Measurements from ENCODE around the gene PCGF6.

Gene PCGF6

GRCh38 chr10:103307594-103307993 lies 43.3 kb downstream of the PCGF6 start:
- no peak for TF ChIP-seq CTCF (IDR thresholded peaks at IDR 0.05; ENCODE audit: extremely low read depth, missing control alignments)

GRCh38 chr10:103295374-103296015 lies 55.4 kb downstream of the PCGF6 start:
- DNase-seq (ENCODE audit: low spot score): no peak
- no peak for TF ChIP-seq CTCF (IDR thresholded peaks at IDR 0.05; ENCODE audit: extremely low read depth, missing control alignments)

More at GRCh38 chr10:103307594-103307993, 43.3 kb downstream of the PCGF6 start:
- DNase-seq (ENCODE audit: low spot score): no peak

GRCh38 chr10:103291588-103291987 lies 59.4 kb downstream of the PCGF6 start:
- no peak for DNase-seq (ENCODE audit: low spot score)

GRCh38 chr10:103287992-103288391 lies 62.9 kb downstream of the PCGF6 start:
- no peak for DNase-seq (ENCODE audit: low spot score)
- no peak for TF ChIP-seq CTCF (IDR thresholded peaks at IDR 0.05; ENCODE audit: extremely low read depth, missing control alignments)

More at GRCh38 chr10:103291588-103291987, 59.4 kb downstream of the PCGF6 start:
- TF ChIP-seq CTCF (IDR thresholded peaks at IDR 0.05; ENCODE audit: extremely low read depth, missing control alignments): no peak

- TF ChIP-seq CTCF (IDR thresholded peaks at IDR 0.05; ENCODE audit: extremely low read depth, missing control alignments): no peak
- no peak for DNase-seq (ENCODE audit: low spot score)
Measured at GRCh38 chr10:103284170-103284569, 66.8 kb downstream of the PCGF6 start.

GRCh38 chr10:103282961-103283360 lies 68.0 kb downstream of the PCGF6 start:
- DNase-seq (ENCODE audit: low spot score): no peak
- TF ChIP-seq CTCF (IDR thresholded peaks at IDR 0.05; ENCODE audit: extremely low read depth, missing control alignments): no peak

GRCh38 chr10:103281753-103282152 lies 69.2 kb downstream of the PCGF6 start:
- no peak for TF ChIP-seq CTCF (IDR thresholded peaks at IDR 0.05; ENCODE audit: extremely low read depth, missing control alignments)
- DNase-seq (ENCODE audit: low spot score): no peak
